Activated T-helper 17 cell treated with anti-CD3 and anti-CD28 coated beads, Interleukin-2, amount 50 U/mL, for 72 hours (primary cell): ENCODE data around the gene USP4. TPM values are rescaled to one million over a fixed set of nuclear protein-coding genes. Genes with fewer than 3 reads are reported as not detected.
A peak's percentile ranks its signal among the peaks of the same experiment; 100 is the strongest.

Experiments used
- ATAC-seq: fragments of 150-1000 bp; cut with Tn5 transposase; replicated peaks from 2 replicates; pipeline ENCODE4 v1.10.0; 2021; ENCODE audit warnings: mild to moderate bottlenecking, moderate library complexity
- H3K27ac Mint-ChIP-seq: one replicate; pipeline ENCODE4 v1.8.0; 2022; ENCODE audit warnings: mixed read lengths
- H3K27me3 Mint-ChIP-seq: one replicate; pipeline ENCODE4 v1.8.0; 2022; ENCODE audit warnings: mixed read lengths
- H3K36me3 Mint-ChIP-seq: one replicate; pipeline ENCODE4 v1.8.0; 2022; ENCODE audit warnings: low read depth, mild to moderate bottlenecking, mixed read lengths
- H3K4me1 Mint-ChIP-seq: one replicate; pipeline ENCODE4 v1.8.0; 2022; ENCODE audit warnings: mixed read lengths
- H3K4me3 Mint-ChIP-seq: one replicate; pipeline ENCODE4 v1.8.0; 2022; ENCODE audit warnings: mild to moderate bottlenecking, mixed read lengths
- H3K9me3 Mint-ChIP-seq: one replicate; pipeline ENCODE4 v1.8.0; 2022; ENCODE audit warnings: mixed read lengths
- total RNA-seq, 2 donors: library from RNA; stranded (reverse); gene quantifications; one replicate each; pipeline ENCODE4 v1.2.3, GENCODE V29; 2022

USP4 gene
- total RNA-seq, 2 donors from 2014 or later: 69.1 to 69.2 TPM

GRCh38 chr3:49296781-49297411, 43.0 kb downstream of the USP4 start:
- no peaks in the 10 kb centered on the region for H3K27me3 Mint-ChIP-seq

DNA sequence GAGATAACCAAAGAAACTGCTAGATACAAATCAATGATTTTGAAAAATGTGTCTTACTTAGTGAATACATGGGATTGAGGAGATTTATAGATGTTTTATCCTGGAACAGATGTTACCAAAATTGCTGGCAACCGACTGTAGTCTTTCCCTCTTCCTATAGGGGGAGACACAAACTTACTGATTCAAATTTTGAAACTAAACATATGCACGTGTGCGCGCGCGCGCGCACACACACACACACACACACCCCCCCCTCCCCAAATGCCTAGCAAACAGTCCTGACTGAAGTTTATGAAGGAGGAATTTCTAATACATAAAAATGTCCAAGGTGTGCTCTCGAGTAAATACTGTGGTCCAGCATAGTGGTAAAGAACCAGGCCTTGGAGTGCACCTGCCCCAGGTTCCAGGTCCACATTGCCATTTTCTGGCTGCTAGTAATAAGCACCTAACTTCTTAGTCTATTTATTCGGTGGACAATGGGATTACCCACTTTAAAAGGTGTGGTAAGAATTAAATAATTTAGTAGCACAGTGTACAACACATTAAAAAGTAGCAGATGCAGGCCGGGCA, 44.3 kb downstream of the USP4 start:
- no peaks in the 10 kb centered on the region for H3K4me1 Mint-ChIP-seq
- no peak overlapping the region for H3K4me3 Mint-ChIP-seq
- peak; percentile 32 for ATAC-seq
- H3K27me3 Mint-ChIP-seq: no peaks in the 10 kb centered on the region
- no peaks in the 10 kb centered on the region for H3K9me3 Mint-ChIP-seq
- peaks cover 94% of the 10 kb centered on the region for H3K36me3 Mint-ChIP-seq
- H3K27ac Mint-ChIP-seq: peak overlapping the region; percentile 72

More at GRCh38 chr3:49296781-49297411, 43.0 kb downstream of the USP4 start:
- H3K4me1 Mint-ChIP-seq: no peaks in the 10 kb centered on the region
- peak overlapping the region; percentile 70 for H3K27ac Mint-ChIP-seq
- H3K9me3 Mint-ChIP-seq: no peaks in the 10 kb centered on the region
- H3K36me3 Mint-ChIP-seq: peaks cover 96% of the 10 kb centered on the region
- no peak for ATAC-seq
- no peak overlapping the region for H3K4me3 Mint-ChIP-seq

DNA sequence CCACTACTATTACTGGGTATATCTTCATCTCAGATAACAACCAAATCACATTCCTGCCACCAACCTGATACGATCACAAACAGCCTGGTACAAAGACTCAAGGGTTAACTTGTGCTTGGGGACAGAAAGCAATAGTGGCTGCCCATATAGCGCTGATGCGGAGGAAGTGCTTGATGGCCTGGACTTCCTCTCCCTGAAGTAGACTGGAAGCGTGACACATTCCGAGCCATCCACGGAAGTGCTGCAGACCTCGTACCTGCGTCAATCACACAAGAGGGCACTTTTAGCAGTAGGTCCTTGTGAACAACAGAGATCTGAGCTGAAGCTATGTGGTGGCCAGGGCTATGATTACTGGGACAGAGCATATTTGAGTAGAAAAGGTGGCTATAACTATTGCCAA, 45.5 kb downstream of the USP4 start:
- Mint-ChIP-seq H3K4me3 (no peak overlapping the region), H3K9me3 (no peaks in the 10 kb centered on the region), H3K27ac (no peak overlapping the region), H3K4me1 (no peaks in the 10 kb centered on the region), H3K27me3 (no peaks in the 10 kb centered on the region), H3K36me3 (peaks cover 94% of the 10 kb centered on the region)
- no peak for ATAC-seq

DNA sequence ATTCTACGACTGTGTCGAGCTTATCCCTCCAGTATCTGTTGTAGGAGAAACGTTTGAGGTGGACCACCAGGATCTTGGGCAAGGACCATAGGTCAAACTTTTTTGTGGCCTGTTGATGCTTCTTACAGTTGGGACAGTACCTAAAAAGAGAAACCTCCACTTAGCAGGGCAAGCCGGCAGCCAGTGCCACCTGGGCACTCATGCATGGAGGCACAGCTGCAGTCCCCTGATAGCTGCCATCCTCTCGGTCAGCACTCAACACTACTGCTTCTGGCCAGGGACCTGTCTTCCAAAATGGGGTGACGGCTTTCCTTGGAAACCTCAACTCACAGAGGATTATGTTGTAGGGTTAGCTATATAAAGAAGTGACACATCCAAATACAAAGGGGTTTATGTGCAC, 55.9 kb downstream of the USP4 start:
- no peak for ATAC-seq
- Mint-ChIP-seq H3K9me3 (no peaks in the 10 kb centered on the region), H3K4me1 (no peaks in the 10 kb centered on the region), H3K36me3 (peaks cover 99% of the 10 kb centered on the region), H3K27ac (peak overlapping the region; percentile 36), H3K4me3 (no peak overlapping the region), H3K27me3 (no peaks in the 10 kb centered on the region)

DNA sequence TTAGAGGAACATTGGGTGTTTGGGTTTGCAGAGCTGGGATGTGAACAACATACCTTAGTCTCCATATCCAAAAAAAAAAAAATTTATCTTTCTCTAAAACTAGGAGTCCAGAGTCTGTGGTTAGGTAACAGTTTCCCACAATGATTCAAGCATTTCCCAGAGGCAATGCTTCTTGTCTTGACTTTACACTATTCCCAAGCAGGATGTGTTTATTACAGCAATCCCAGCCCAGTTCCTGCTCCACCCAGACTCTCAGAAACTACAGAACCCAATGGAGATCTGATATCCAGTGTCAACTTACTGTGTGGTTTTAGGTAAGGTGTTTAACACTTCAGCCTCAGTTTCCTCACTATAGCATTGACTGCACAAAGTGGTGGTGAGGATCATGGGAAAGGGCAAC, 60.5 kb downstream of the USP4 start:
- Mint-ChIP-seq H3K36me3 (peaks cover 82% of the 10 kb centered on the region), H3K27ac (no peak overlapping the region), H3K4me1 (no peaks in the 10 kb centered on the region), H3K4me3 (no peak overlapping the region), H3K27me3 (no peaks in the 10 kb centered on the region), H3K9me3 (no peaks in the 10 kb centered on the region)
- no peak for ATAC-seq

- H3K36me3 Mint-ChIP-seq: peaks cover 74% of the 10 kb centered on the region
- no peak overlapping the region for H3K4me3 Mint-ChIP-seq
- H3K4me1 Mint-ChIP-seq: no peaks in the 10 kb centered on the region
- H3K27me3 Mint-ChIP-seq: no peaks in the 10 kb centered on the region
- H3K9me3 Mint-ChIP-seq: no peaks in the 10 kb centered on the region
- no peak for ATAC-seq
- H3K27ac Mint-ChIP-seq: peak overlapping the region; percentile 94
Measured at GRCh38 chr3:49278548-49278947, 61.3 kb downstream of the USP4 start.

DNA sequence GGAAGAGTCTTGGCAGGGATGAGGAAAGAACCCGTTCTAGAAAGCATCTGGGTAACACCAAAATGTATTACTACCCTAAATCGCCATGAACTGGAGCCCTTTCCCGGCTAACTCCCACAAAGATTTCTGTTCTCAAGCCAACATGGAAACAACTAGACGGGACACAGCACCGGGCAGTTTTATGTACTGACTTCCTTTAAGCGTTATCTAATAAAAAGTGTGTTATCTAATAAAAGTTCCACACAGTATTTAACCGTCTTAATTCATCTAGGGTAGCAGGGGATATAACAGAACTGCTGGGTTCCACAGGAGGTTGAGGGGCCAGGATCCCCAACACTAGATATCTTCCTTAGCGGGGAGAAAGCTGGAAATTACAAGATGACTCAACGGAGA, 62.5 kb downstream of the USP4 start:
- H3K36me3 Mint-ChIP-seq: peaks cover 69% of the 10 kb centered on the region
- no peaks in the 10 kb centered on the region for H3K9me3 Mint-ChIP-seq
- H3K27ac Mint-ChIP-seq: peak overlapping the region; percentile 94
- no peaks in the 10 kb centered on the region for H3K27me3 Mint-ChIP-seq
- ATAC-seq: no peak
- H3K4me1 Mint-ChIP-seq: no peaks in the 10 kb centered on the region
- H3K4me3 Mint-ChIP-seq: peak overlapping the region; percentile 88

DNA sequence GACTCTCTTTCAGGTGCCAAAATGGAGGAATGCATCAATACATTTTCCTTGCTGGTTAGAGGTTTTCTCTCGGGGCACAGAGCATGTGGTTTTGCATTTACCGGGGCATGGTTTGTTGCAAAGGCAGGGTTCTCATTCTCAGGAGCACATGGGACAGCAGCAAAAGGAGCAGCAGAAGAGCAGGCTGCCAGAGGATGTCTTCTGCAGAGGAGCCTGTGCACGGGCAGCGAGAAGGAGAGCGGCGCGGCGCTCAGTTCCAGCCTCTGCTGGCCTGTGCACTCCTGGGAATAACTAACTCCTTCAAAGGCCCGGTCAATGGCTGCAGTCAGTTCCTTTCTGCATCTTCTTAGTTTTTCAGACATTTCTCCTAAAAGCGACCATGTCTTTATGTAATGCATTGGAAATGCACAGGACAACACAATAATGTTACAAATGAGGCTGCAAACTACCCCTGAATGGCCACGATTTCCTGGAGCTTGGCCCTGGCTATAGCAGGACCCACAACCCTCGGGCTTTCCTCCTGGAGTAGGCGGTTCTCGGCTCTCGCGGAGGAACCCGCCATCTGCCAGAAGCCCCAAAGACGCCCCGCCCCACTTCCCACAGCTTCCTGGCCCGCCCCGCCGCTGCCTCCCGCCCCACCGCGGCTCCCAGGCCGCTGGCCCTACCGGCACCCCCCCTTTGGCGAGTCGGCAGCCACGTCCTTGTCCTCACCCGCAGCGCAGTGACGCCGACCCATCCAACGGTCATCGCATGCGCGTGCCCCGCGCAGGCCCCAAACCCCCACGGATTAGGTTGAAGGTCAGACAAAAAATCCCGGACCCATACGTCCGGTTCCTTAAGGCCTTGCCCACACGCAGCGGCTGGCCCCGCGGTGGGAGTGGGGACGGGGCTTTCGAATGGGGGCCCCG, 63.1 kb downstream of the USP4 start, which contains the start of gene C3orf62:
C3orf62 (minus strand) TSS at position 758 of the 908 bp plus-strand sequence; CDS start at position 398, 360 bp downstream.
- H3K4me1 Mint-ChIP-seq: no peaks in the 10 kb centered on the region
- ATAC-seq: peak; percentile 94
- H3K4me3 Mint-ChIP-seq: peak within 1 kb of the TSS; percentile 88

DNA sequence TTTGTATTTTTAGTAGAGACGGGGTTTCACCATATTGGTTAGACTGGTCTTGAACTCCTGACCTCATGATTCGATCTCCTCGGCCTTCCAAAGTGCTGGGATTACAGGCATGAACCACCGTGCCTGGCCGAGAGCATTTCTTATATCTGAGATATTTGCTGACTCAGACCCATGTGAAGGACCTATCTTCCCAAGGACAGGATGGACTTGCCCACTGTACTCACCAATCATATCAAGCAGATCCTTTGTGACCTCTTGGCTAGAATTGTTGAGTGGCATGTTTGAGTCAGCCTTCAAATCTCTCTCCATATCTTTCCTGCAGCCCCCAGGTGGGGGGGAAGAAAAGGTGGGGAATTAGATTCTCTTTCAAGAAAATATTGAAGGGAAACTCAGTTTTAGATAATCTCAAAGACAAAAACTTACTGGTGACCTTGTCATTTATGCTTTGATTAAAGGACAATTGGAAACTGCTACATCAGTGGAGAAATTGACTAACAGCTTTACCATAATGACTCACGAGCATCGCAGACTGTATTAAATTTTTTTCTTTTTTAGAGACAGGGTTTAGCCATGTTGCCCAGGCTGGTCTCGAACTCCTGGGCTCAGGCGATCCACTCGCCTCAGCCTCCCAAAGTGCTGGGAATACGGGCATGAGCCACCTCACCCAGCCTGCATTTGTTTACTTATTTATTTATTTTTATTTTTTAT, 65.9 kb downstream of the USP4 start:
- no peaks in the 10 kb centered on the region for H3K9me3 Mint-ChIP-seq
- ATAC-seq: peak; percentile 16
- no peaks in the 10 kb centered on the region for H3K4me1 Mint-ChIP-seq
- H3K27me3 Mint-ChIP-seq: no peaks in the 10 kb centered on the region
- H3K4me3 Mint-ChIP-seq: no peak overlapping the region
- H3K36me3 Mint-ChIP-seq: peaks cover 59% of the 10 kb centered on the region
- no peak overlapping the region for H3K27ac Mint-ChIP-seq

More for the DNA sequence above, 63.1 kb downstream of the USP4 start, which contains the start of gene C3orf62:
- no peaks in the 10 kb centered on the region for H3K27me3 Mint-ChIP-seq
- no peaks in the 10 kb centered on the region for H3K9me3 Mint-ChIP-seq
- peak within 1 kb of the TSS; percentile 94 for H3K27ac Mint-ChIP-seq
- peaks cover 63% of the 10 kb centered on the region for H3K36me3 Mint-ChIP-seq

- no peaks in the 10 kb centered on the region for H3K9me3 Mint-ChIP-seq
- H3K36me3 Mint-ChIP-seq: peaks cover 38% of the 10 kb centered on the region
- no peaks in the 10 kb centered on the region for H3K27me3 Mint-ChIP-seq
- no peak for ATAC-seq
- no peak overlapping the region for H3K4me3 Mint-ChIP-seq
- H3K27ac Mint-ChIP-seq: no peak overlapping the region
- H3K4me1 Mint-ChIP-seq: no peaks in the 10 kb centered on the region
Measured at GRCh38 chr3:49271047-49271446, 68.8 kb downstream of the USP4 start.

DNA sequence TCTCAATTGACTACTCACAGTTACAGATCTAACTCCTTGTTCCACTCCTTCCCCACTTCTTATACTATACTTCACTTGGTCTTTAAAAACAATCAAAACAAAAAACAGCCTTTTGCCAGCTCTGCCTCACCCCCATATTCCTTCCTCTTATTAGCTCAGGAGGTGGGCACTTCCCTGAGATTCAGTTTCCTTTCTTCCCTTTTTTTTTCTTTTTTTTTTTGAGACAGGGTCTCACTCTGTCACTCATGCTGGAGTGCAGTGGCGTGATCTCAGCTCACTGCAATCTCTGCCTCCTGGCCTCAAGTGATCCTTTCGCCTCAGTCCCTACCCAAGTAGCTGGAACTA, 69.7 kb downstream of the USP4 start:
- Mint-ChIP-seq H3K4me3 (no peak overlapping the region), H3K27me3 (no peaks in the 10 kb centered on the region), H3K27ac (no peak overlapping the region), H3K4me1 (no peaks in the 10 kb centered on the region), H3K36me3 (peaks cover 38% of the 10 kb centered on the region), H3K9me3 (no peaks in the 10 kb centered on the region)
- ATAC-seq: no peak

GRCh38 chr3:49269443-49270155, 70.3 kb downstream of the USP4 start:
- Mint-ChIP-seq H3K4me3 (no peak overlapping the region), H3K4me1 (no peaks in the 10 kb centered on the region), H3K27me3 (no peaks in the 10 kb centered on the region), H3K36me3 (peaks cover 38% of the 10 kb centered on the region), H3K9me3 (no peaks in the 10 kb centered on the region), H3K27ac (no peak overlapping the region)
- ATAC-seq: no peak

GRCh38 chr3:49266410-49267095, 73.3 kb downstream of the USP4 start:
- Mint-ChIP-seq H3K27me3 (no peaks in the 10 kb centered on the region), H3K27ac (no peak overlapping the region), H3K9me3 (no peaks in the 10 kb centered on the region), H3K36me3 (peaks cover 30% of the 10 kb centered on the region), H3K4me1 (no peaks in the 10 kb centered on the region), H3K4me3 (no peak overlapping the region)
- no peak for ATAC-seq
